Sigmoid colon (tissue), 4 donors: ENCODE measurements around the gene UVRAG.

Source experiments
- EP300 ChIP-seq, 4 donors: sonication (generic); formaldehyde crosslinking; IDR thresholded peaks; one replicate each; pipeline ENCODE4 v1.6.1; 2017; ENCODE audit warnings: antibody characterized with exemption in 4 of 4
- POLR2A ChIP-seq, 2 donors: fragments of 450-650 bp; IDR thresholded peaks; one replicate each; pipeline ENCODE4 v1.6.1; 2016; ENCODE audit warnings: antibody characterized with exemption in 2 of 2, mild to moderate bottlenecking in 2 of 2, moderate library complexity in 2 of 2
- POLR2AphosphoS5 ChIP-seq, 4 donors: sonication (generic); formaldehyde crosslinking; IDR thresholded peaks; one replicate each; pipeline ENCODE4 v1.6.1; 2017; ENCODE audit warnings: antibody characterized with exemption in 4 of 4
- TF ChIP-seq, protein P1 (sequence below), 4 experiments: fragments of 450-650 bp in 3 of 4; fragments of 200-600 bp in 1 of 4; IDR thresholded peaks; one replicate each; pipeline ENCODE4 v1.5.1; 2016 to 2019; ENCODE audit warnings: antibody characterized with exemption in 4 of 4, mild to moderate bottlenecking in 3 of 4, moderate library complexity in 2 of 4

DNA sequence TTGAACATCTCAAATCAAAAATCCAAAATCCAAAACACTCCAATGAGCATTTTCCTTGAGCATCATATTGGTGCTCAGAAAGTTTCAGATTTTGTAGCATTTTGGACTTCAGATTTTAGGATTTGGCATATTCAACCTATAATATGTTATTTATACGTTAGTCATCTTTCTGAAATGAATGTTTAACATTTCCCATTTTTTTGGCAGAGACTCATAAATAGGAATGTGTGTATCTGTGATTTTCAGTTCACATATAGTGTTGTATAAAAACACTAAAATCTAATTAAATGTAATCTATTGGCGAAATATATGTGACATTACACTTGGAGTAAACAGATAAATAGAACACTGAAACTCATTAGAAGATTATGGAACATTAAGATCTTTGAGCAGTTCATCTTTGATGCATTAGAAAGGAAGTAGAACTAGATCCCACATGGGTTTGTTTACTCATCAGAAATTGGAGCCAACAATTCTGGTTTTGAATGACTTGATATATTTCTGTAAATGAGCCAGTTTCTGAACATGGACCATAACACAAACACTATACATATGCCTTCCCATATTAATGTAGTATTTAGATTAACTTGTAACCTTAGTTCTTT, 153.1 kb downstream of the UVRAG start:
- no peak for TF ChIP-seq POLR2AphosphoS5 (IDR thresholded peaks at IDR 0.05)
- TF ChIP-seq, protein P1, sequence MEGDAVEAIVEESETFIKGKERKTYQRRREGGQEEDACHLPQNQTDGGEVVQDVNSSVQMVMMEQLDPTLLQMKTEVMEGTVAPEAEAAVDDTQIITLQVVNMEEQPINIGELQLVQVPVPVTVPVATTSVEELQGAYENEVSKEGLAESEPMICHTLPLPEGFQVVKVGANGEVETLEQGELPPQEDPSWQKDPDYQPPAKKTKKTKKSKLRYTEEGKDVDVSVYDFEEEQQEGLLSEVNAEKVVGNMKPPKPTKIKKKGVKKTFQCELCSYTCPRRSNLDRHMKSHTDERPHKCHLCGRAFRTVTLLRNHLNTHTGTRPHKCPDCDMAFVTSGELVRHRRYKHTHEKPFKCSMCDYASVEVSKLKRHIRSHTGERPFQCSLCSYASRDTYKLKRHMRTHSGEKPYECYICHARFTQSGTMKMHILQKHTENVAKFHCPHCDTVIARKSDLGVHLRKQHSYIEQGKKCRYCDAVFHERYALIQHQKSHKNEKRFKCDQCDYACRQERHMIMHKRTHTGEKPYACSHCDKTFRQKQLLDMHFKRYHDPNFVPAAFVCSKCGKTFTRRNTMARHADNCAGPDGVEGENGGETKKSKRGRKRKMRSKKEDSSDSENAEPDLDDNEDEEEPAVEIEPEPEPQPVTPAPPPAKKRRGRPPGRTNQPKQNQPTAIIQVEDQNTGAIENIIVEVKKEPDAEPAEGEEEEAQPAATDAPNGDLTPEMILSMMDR (IDR thresholded peaks at IDR 0.05) = no peak
- TF ChIP-seq EP300 (IDR thresholded peaks at IDR 0.05) = no peak
- no peak for TF ChIP-seq POLR2A (IDR thresholded peaks at IDR 0.05)
